MM.1S (cell line): ENCODE results near the gene NAA35.

ENCODE experiments used
- DNase-seq: peaks from one replicate; pipeline ENCODE4 v3.0.0-alpha.2; 2015
- H2AFZ ChIP-seq: fragments of 300-600 bp; sonication (generic); 2 replicates; pipeline ENCODE4 v1.6.0; 2016; ENCODE audit warnings: antibody characterized with exemption, low read length
- H3F3A ChIP-seq: fragments of 300-600 bp; sonication (generic); 2 replicates; pipeline ENCODE4 v1.6.1; 2016; ENCODE audit warnings: mild to moderate bottlenecking, antibody characterized with exemption, low read length, moderate library complexity, mixed read lengths; ENCODE audit not compliant: insufficient read depth
- H3K27ac ChIP-seq: fragments of 300-600 bp; sonication (generic); 2 replicates; pipeline ENCODE4 v1.5.1; 2016; ENCODE audit warnings: mild to moderate bottlenecking, low read length
- H3K27me3 ChIP-seq: fragments of 300-600 bp; sonication (generic); replicated peaks from 2 replicates; pipeline ENCODE4 v1.6.0; 2016; ENCODE audit warnings: low read length; ENCODE audit not compliant: insufficient read depth
- H3K36me3 ChIP-seq: fragments of 300-600 bp; sonication (generic); replicated peaks from 2 replicates; pipeline ENCODE4 v1.6.1; 2016; ENCODE audit warnings: mild to moderate bottlenecking, low read length, mixed read lengths; ENCODE audit not compliant: insufficient read depth
- H3K4me1 ChIP-seq: fragments of 300-600 bp; sonication (generic); 2 replicates; pipeline ENCODE4 v1.6.1; 2016; ENCODE audit warnings: low read length, mixed read lengths
- H3K4me2 ChIP-seq: fragments of 300-600 bp; sonication (generic); 2 replicates; pipeline ENCODE4 v1.6.0; 2016; ENCODE audit warnings: low read depth, low read length
- H3K4me3 ChIP-seq: fragments of 300-600 bp; sonication (generic); 2 replicates; pipeline ENCODE4 v1.5.1; 2016; ENCODE audit warnings: low read length, mixed read lengths
- H3K79me2 ChIP-seq: fragments of 300-600 bp; sonication (generic); 2 replicates; pipeline ENCODE4 v1.6.1; 2016; ENCODE audit warnings: mixed run types, low read length, mixed read lengths
- H3K9ac ChIP-seq: fragments of 300-600 bp; sonication (generic); 2 replicates; pipeline ENCODE4 v1.6.1; 2016; ENCODE audit warnings: low read length, mixed read lengths
- H3K9me2 ChIP-seq: fragments of 300-600 bp; sonication (generic); replicated peaks from 2 replicates; pipeline ENCODE4 v1.6.1; 2016; ENCODE audit warnings: mild to moderate bottlenecking, low read length, mixed read lengths; ENCODE audit not compliant: insufficient read depth
- H3K9me3 ChIP-seq: fragments of 300-600 bp; sonication (generic); replicated peaks from 2 replicates; pipeline ENCODE4 v1.6.1; 2016; ENCODE audit warnings: mild to moderate bottlenecking, low read length, mixed read lengths; ENCODE audit not compliant: insufficient read depth
- H4K20me1 ChIP-seq: fragments of 300-600 bp; sonication (generic); 2 replicates; pipeline ENCODE4 v1.6.1; 2016; ENCODE audit warnings: mild to moderate bottlenecking, low read length, moderate library complexity, mixed read lengths; ENCODE audit not compliant: insufficient read depth
- CTCF ChIP-seq: fragments of 300-600 bp; sonication (generic); IDR thresholded peaks from 2 replicates; pipeline ENCODE4 v1.5.1; 2016; ENCODE audit warnings: antibody characterized with exemption, low read length, mixed read lengths
- EZH2 ChIP-seq: fragments of 300-600 bp; sonication (generic); optimal IDR thresholded peaks from 2 replicates; pipeline ENCODE3; 2017; ENCODE audit warnings: low read depth, mild to moderate bottlenecking, antibody characterized with exemption, low read length, mixed read lengths
- EZH2phosphoT487 ChIP-seq: fragments of 300-600 bp; sonication (generic); IDR thresholded peaks from 2 replicates; pipeline ENCODE4 v1.6.1; 2018; ENCODE audit warnings: antibody characterized with exemption, low read length

Gene NAA35

GRCh38 chr9:85960688-85961093, 19.7 kb downstream of the NAA35 start:
- Histone ChIP-seq H3K9me2 (no peaks in the 10 kb centered on the region), H3K4me2 (no peak overlapping the region), H4K20me1 (no peaks in the 10 kb centered on the region), H3F3A (no peaks in the 10 kb centered on the region), H3K9me3 (no peaks in the 10 kb centered on the region), H3K4me3 (no peak overlapping the region), H3K79me2 (peaks cover 18% of the 10 kb centered on the region), H3K27ac (no peak overlapping the region), H3K27me3 (no peaks in the 10 kb centered on the region), H2AFZ (no peak overlapping the region), H3K9ac (no peak overlapping the region), H3K36me3 (no peaks in the 10 kb centered on the region), H3K4me1 (no peaks in the 10 kb centered on the region)
- TF ChIP-seq EZH2phosphoT487 (no peak), CTCF (no peak), EZH2 (no peak)
- DNase-seq = no peak

- DNase-seq = no peak
- Histone ChIP-seq H3K27me3 (no peaks in the 10 kb centered on the region), H3K9me3 (no peaks in the 10 kb centered on the region), H3K4me2 (no peak overlapping the region), H4K20me1 (no peaks in the 10 kb centered on the region), H2AFZ (no peak overlapping the region), H3F3A (no peaks in the 10 kb centered on the region), H3K9me2 (no peaks in the 10 kb centered on the region), H3K36me3 (peaks cover 3% of the 10 kb centered on the region; the same call in 1 of the 2 replicates), H3K9ac (no peak overlapping the region), H3K4me1 (no peaks in the 10 kb centered on the region), H3K27ac (no peak overlapping the region), H3K4me3 (no peak overlapping the region), H3K79me2 (no peaks in the 10 kb centered on the region)
- TF ChIP-seq EZH2 (no peak), CTCF (no peak), EZH2phosphoT487 (no peak)
Measured at GRCh38 chr9:85964526-85964925, 23.6 kb downstream of the NAA35 start.

- no peak overlapping the region for H3K4me3 ChIP-seq
- no peaks in the 10 kb centered on the region for H3K4me1 ChIP-seq
- DNase-seq = no peak
- H3K36me3 ChIP-seq = peaks cover 3% of the 10 kb centered on the region; the same call in 1 of the 2 replicates
- no peaks in the 10 kb centered on the region for H3K9me3 ChIP-seq
- H3K9ac ChIP-seq = no peak overlapping the region
- no peak overlapping the region for H3K4me2 ChIP-seq
- no peak overlapping the region for H2AFZ ChIP-seq
- no peak overlapping the region for H3K27ac ChIP-seq
- no peaks in the 10 kb centered on the region for H4K20me1 ChIP-seq
- H3K79me2 ChIP-seq = no peaks in the 10 kb centered on the region
- no peaks in the 10 kb centered on the region for H3K9me2 ChIP-seq
- H3K27me3 ChIP-seq = no peaks in the 10 kb centered on the region
- no peaks in the 10 kb centered on the region for H3F3A ChIP-seq
- TF ChIP-seq EZH2 (no peak), CTCF (no peak), EZH2phosphoT487 (no peak)
Measured at GRCh38 chr9:85964949-85965348, 24.0 kb downstream of the NAA35 start.
